Placental epithelial cell (primary cell): ENCODE measurements around the gene CDH13. TPM values are rescaled to one million over a fixed set of nuclear protein-coding genes. Genes with fewer than 3 reads are reported as not detected.

Source experiments
- small RNA-seq: library from RNA; depleted of rRNA; stranded (forward); fragments of <200 nt; gene quantifications from one replicate; pipeline ENCODE3, GENCODE V24; 2012
- total RNA-seq: library from RNA; depleted of rRNA; stranded (reverse); fragments of >200 nt; gene quantifications from 2 replicates; pipeline ENCODE4 v1.2.3, GENCODE V29; 2012

CDH13 gene
- total RNA-seq: under 0.01 and 0.39 TPM in 2 replicates

GRCh38 chr16:82626791-82627261 lies at the start of gene CDH13:
CDH13 (plus strand) TSS chr16:82626969.

GRCh38 chr16:83807710-83808572 lies 1181.2 kb downstream of the CDH13 start, which contains the start of gene HSBP1:
HSBP1 (plus strand) TSS chr16:83807978; CDS start chr16:83808077, 99 bp downstream.

Small RNAs within 50 kb of the gene (small RNA-seq; reads per million reads assigned to genes)
- not detected for gene AC099506.2
- not detected for gene MIR3182
- not detected for gene MIR8058
